KOPT-K1 (cell line): Measurements from ENCODE around the gene PHLDA3.

Experiments
- H3K27ac ChIP-seq: fragments of 200-600 bp; sonication (generic); 2 replicates; pipeline ENCODE4 v1.5.1; 2016; ENCODE audit warnings: antibody characterized with exemption, mild to moderate bottlenecking, low read depth, low read length; ENCODE audit not compliant: poor library complexity, severe bottlenecking
- H3K36me3 ChIP-seq: fragments of 200-600 bp; sonication (generic); 2 replicates; pipeline ENCODE4 v1.5.1; 2017; ENCODE audit warnings: antibody characterized with exemption, mild to moderate bottlenecking, low read length, moderate library complexity; ENCODE audit not compliant: insufficient read depth
- H3K9me3 ChIP-seq: fragments of 200-600 bp; sonication (generic); 2 replicates; pipeline ENCODE4 v1.5.1; 2017; ENCODE audit warnings: antibody characterized with exemption, low read length, mild to moderate bottlenecking; ENCODE audit not compliant: insufficient read depth, poor library complexity, severe bottlenecking

PHLDA3 gene

DNA sequence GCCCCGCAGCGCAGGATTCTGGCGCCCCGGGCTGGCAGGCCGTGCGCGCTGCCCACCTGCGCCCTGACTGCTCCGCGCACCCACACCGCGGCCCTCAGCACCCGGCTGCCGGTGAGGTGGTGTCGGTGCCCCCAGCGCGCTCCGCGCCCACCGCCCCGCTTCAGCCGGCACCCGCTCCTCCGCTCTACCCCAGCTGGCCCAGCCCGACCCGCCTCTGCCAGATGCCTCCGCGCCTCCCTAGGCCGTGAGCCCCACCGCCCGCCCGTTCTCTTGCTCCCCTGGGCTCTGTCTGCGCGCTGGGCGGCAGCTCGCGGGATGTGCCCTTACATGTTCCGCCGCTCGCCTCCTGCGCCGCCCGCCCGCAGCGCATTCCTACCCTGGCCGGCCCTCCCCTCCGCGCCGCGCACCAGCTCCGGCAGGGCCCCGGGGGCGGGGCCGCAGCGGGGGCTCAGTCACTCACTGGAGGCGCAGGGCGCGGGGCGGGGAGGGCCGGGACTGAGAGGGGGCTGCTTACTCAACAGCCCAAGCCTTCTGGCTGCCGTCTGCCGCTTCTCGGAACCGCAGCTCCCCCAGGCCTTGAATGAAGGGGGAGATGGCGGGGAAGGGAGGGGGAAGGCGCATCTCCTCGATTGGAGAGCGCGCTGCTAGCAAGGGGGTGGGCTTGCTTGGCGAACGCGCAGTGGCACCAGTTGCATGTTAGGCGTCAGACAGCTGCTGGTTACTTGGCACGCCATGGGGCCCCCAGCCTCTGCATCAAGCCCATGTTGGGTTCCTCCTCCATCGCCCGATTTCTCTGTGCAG is at the start of gene PHLDA3:
Gene PHLDA3, minus strand, starts transcription at position 345 of the 801 bp plus-strand sequence. CDS start 402 bp downstream, outside the sequence.
- H3K27ac ChIP-seq, result peak within 1 kb of the TSS; percentile 33

DNA sequence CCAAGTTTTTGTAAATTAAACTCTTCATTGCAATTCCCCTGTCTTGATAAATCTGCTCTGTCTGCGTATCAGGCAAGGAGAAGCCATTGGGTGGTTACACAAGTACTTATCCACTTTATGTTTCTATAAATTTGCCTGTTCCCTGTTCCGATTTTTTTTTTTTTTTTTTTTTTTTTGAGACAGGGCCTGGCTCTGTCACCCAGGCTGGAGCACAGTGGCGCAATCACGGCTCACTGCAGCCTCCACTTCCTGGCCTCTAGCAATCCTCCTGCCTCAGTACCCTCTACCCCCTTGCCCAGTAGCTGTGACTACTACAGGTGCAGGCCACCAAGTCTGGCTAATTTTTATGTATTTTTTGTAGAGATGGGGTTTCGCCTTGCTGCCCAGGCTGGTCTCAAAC is 49.1 kb upstream of the PHLDA3 start:
- Histone ChIP-seq H3K36me3 (no peaks in the 10 kb centered on the region), H3K9me3 (no peaks in the 10 kb centered on the region), H3K27ac (no peak overlapping the region)

More for the DNA sequence above, at the start of gene PHLDA3:
- H3K9me3 ChIP-seq, result no peaks in the 10 kb centered on the region
- no peaks in the 10 kb centered on the region for H3K36me3 ChIP-seq

DNA sequence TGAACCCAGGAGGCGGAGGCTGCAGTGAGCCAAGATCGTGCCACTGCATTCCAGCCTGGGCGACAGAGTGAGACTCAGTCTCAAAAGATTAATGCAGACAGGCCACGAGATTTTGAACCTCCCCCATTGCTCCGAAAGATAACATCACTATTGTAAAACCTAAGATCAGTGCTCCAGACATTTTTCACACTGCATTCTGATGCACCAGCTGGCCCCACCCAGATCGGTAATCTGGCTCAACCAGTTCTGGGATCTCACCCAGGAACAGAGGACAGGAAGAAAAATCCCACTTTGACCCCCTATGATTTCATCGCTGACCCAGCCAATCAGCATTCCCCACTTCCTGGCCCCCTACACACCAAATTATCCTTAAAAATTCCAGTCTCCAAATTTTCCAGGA is 48.6 kb upstream of the PHLDA3 start:
- no peaks in the 10 kb centered on the region for H3K9me3 ChIP-seq
- H3K36me3 ChIP-seq, result no peaks in the 10 kb centered on the region
- H3K27ac ChIP-seq, result no peak overlapping the region

DNA sequence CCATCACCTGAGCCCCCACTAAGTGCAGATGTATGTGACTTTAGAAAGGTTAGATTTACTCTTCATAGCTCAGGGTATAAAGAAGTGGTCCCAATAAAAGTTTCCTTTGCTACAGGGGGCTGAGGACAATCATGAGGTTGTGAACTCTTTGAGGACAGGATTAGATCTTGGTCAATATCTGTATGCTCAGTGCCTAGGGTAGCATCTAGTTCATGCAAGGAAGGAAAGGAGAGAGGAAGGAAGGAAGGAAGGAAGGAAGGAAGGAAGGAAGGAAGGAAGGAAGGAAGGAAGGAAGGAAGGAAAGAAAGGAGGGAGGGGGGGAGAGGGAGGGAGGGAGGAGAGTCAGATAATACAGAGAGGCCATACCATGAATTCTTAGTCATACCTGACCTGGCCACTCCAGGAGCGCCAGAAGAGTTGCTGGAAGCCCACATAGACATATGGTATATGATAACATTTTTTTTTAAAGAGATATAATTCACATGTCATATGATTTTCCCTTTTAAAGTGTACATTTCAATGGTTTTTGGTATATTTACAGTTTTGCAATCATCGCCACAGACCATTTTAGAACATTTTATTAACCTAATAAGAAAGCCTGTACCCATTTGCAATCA is 47.6 kb upstream of the PHLDA3 start:
- Histone ChIP-seq H3K36me3 (no peaks in the 10 kb centered on the region), H3K9me3 (no peaks in the 10 kb centered on the region), H3K27ac (no peak overlapping the region)

DNA sequence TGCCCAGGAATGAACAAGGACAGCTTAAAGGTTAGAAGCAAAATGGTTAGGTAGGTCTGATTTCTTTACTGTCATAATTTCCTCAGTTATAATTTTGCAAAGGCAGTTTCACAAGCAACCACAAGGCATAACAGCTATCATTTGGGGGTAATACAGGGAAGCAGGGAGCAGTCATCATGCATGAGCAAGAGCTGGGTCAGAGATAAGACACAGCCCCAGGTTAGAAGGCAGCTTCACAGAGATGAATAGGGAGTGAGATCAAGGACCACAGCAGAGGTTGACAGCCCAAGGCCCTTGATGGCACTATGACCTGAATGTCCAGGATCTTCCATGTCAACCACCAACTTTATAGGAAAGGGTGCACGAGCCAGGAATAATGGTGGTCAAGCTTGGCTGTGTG is 46.9 kb upstream of the PHLDA3 start:
- no peak overlapping the region for H3K27ac ChIP-seq
- H3K9me3 ChIP-seq, result no peaks in the 10 kb centered on the region
- no peaks in the 10 kb centered on the region for H3K36me3 ChIP-seq

DNA sequence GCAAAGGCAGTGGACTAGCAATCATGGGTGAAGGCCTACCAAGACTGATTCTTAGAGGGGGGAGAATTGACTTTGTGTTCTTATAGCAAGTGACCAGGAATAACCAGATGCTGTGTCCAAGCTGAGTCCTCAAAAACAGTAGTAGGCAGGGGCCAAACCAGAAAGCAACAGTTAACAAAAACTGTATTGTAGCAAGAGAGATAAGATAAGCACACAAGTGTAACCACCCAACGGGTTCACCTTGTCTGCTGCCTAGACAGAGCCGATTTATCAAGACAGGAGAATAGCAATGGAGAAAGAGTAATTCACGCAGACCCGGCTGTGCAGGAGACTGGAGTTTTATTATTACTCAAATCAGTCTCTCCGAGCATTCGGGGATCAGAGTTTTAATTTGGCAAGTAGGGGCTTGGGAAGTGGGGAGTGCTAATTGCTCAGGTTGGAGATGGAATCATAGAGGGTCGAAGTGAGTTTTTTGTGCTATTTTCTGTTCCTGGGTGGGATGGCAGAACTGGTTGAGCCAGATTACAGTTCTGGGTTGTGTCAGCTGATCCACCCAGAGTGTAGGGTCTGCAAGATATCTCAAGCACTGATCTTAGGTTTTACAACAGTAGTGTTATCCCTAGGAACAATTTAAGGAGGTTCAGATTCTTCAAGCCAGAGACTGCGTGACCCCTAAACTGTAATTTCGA is 46.2 kb upstream of the PHLDA3 start:
- no peaks in the 10 kb centered on the region for H3K9me3 ChIP-seq
- H3K27ac ChIP-seq, result no peak overlapping the region
- no peaks in the 10 kb centered on the region for H3K36me3 ChIP-seq

DNA sequence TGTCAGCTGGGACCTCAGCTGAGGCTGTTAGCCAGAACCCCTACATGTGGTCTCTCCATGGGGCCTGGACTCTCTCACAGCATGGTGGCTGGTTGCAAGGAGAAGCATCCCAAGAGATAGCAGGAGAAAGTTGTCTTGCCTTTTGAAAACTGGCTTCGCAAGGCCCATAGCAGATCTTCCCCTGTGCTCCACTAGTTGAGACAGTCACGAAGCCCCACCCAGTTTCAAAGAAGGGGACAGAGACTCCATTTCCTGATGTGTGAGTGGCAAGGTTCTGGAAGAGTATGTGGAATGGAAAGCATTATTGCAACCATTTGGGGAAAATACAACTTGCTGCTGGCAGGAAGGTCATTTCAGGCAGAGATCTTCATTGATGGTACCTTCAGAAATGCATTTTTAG is 45.5 kb upstream of the PHLDA3 start:
- H3K27ac ChIP-seq, result no peak overlapping the region
- no peaks in the 10 kb centered on the region for H3K36me3 ChIP-seq
- no peaks in the 10 kb centered on the region for H3K9me3 ChIP-seq

DNA sequence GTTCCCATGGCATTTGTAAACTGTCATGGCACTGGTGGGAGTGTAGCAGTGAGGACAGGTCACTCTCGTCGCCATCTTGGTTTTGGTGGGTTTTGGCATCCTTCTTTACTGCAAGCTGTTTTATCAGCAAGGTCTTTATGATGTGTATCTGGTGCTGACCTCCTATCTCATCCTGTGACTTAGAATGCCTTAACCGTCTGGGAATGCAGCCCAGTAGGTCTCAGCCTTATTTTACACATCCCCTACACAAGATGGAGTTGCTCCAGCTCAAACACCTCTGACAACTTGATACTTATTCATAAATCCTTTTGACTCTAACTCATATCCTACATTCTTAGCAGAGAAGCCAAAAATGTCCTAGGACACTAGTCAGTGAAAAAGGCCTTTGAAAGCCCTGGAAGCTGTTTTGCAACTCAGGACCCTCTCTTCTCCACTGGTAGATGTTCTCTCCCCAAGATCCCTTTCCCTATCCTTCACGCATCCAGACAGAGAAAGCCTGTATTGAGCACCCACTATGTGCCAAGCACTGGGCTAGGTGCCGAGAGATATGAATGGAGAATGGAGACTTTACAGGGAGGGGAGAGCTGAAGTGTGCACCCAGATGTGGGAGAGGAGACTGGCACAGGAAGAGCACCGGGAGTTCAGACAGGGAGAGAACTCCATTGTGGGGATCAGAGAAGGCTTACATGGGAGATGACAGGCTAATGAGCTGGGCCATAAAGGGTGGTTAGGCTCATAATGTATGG is 44.7 kb upstream of the PHLDA3 start:
- H3K36me3 ChIP-seq, result no peaks in the 10 kb centered on the region
- no peak overlapping the region for H3K27ac ChIP-seq
- H3K9me3 ChIP-seq, result no peaks in the 10 kb centered on the region

DNA sequence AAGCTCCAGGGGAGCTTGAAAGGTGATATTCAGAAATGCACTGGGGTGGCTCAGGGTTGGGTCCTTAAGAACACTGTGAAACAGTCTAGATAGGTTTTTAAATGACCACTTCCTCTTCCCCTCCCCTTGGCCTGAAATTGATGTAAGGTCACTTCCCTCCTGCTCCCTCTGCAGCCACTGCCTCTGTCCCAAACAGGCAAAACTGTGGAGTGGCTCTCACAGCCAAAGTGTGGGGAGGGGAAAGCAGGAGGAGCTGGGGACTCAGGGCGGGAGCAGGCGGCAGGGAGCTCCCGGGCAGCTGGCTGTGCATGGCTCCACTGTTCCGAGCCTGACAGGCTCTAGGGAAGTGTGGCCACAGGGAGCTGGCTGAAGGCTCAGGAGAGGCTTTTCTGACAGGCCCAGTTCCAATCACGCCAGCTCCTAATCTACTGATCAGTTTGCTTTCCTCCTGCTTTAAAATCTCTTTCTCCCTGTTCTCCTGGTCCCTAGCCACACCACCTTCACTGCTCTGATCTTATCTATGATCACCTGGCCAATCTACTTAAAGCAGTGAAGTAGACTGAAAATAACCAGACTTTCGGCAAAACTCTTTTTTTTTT is 43.1 kb upstream of the PHLDA3 start:
- Histone ChIP-seq H3K27ac (no peak overlapping the region), H3K36me3 (no peaks in the 10 kb centered on the region), H3K9me3 (no peaks in the 10 kb centered on the region)

DNA sequence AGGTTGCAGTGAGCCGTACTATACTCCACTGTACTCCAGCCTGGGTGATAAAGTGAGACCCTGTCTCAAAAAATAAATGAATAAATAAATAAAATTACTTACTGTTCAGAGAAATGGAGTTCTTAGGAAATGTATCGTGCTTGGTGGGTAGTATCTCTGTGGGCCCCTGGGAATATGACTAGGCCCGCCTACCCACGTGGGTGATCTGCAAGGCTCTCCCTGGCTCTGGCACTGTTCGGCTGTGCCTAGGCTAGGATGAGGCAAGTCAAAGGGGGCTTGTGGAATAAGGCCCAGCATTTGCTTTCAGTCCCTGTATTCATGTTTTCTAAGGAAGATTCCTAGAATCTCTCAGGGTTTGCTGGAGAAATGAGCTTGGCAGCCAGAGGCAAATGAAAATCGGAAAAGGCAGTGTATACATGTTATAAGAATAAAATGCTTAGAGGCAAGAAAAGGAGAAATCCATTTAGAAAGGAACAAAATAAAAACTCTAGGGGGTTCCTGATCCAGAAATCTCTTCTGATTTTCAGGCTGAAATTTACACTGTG is 42.5 kb upstream of the PHLDA3 start:
- no peak overlapping the region for H3K27ac ChIP-seq

DNA sequence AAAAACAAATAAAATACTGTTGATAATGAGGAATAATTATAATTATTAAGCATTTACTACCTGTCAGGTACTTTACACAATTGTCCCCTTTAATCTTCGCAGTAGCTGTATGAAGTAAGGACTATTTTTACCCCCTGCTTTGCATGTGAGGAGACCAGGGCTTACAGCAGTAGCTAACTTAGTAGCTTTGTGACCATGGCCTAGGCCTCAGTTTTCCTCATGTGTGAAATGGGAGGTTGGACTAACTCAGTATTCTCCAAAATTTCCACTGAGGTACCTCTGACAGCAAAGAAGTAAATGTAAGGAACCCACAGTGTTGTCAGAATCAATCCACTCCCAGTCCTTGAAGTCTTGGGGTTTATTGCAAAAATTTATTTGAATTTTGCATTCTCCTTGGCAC is 41.7 kb upstream of the PHLDA3 start:
- Histone ChIP-seq H3K9me3 (no peaks in the 10 kb centered on the region), H3K36me3 (no peaks in the 10 kb centered on the region), H3K27ac (no peak overlapping the region)

More for the DNA sequence above, 42.5 kb upstream of the PHLDA3 start:
- Histone ChIP-seq H3K9me3 (no peaks in the 10 kb centered on the region), H3K36me3 (no peaks in the 10 kb centered on the region)

DNA sequence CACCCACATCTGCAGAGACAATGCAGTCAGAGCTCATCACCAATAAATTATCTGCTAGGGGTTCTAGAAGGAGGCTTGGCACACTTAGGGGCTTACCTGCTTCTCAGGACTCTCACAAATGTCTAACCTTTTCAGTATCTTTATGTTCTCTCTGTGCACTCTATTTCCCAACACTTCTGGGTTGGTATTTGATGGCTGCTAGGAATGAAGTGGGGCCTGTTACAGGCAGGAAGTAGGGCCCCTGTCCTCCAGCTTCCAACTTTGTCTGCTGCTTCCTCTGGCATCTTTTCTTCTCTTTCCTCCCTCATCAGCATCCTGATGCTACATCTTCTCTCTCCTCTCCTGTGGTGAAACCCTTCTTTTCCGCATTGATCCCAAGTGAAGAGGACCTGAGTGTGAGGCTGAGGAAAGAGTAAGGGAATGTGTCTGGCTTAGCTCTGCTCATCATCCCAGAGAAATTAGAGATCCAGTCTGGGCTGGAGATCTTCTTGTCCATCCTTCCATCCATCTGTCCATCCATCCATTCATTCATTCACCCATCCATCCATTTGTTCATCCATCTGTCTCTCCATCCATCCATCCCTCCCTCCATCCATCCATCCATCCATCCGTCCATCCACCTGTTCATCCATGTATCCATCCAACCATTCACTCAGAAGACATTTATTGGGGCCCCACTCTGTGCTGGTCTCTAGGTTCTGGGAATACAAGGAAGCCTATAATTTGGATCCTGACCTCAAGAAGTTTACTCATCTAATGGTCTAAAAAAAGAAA is 40.8 kb upstream of the PHLDA3 start:
- H3K27ac ChIP-seq, result no peak overlapping the region
- no peaks in the 10 kb centered on the region for H3K9me3 ChIP-seq
- H3K36me3 ChIP-seq, result no peaks in the 10 kb centered on the region

DNA sequence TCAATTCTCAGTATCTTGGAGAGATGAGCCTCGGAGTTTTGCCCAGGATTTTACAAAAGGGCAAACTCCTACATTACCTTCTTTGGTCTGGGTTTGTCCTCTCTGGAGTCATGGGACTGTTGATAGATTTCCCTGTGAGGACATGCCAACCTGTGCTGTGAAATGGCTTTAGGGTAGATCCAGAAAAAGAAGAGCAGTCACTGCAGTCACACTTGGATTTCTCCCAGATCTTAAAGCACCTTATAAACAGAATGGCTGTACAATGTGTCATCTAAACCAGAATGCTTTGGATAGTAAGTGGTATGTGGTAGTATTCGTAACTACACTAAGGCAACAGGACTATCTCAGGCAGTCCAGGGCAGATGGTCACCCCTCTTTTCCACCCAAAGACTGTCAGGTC is 39.8 kb upstream of the PHLDA3 start:
- Histone ChIP-seq H3K36me3 (no peaks in the 10 kb centered on the region), H3K9me3 (no peaks in the 10 kb centered on the region), H3K27ac (no peak overlapping the region)

DNA sequence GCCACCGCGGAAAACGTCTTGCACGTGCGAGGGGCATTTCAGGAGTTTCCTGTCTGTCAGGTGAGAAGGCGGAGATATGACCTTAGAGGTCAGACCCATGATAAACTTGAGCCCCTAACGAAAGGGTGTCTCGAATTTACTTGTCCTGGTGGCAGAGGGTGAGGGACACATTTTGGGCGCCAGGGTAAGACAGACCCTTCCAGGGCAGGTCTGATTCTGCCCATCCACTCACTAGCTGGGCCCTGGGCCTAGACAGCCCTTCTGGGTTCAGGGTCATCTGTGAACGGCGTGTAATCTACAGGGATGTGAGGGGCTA is 38.3 kb upstream of the PHLDA3 start:
- no peaks in the 10 kb centered on the region for H3K9me3 ChIP-seq
- peak overlapping the region; percentile 68 for H3K27ac ChIP-seq
- H3K36me3 ChIP-seq, result no peaks in the 10 kb centered on the region
